ENCODE measurements around the gene TMEM250. TPM values are rescaled to one million over a fixed set of nuclear protein-coding genes. Genes with fewer than 3 reads are reported as not detected.

The TMEM250 gene
- total and polyA plus RNA-seq, 9 of the 15 experiments (the other 6 are each of a cell fraction or from before 2014, with no cell fraction given) = 0.32 to 44.6 (median 12.2) TPM

- no peak for TF ChIP-seq FOSL1 (tag; conservative IDR thresholded peaks at IDR 0.05)
- no peak for TF ChIP-seq PTBP1 (IDR thresholded peaks at IDR 0.05; ENCODE audit: low read depth, low read length)
- no peak for TF ChIP-seq HNRNPLL (IDR thresholded peaks at IDR 0.05; ENCODE audit: low read depth, low read length, poor library complexity, severe bottlenecking)
- no peak for TF ChIP-seq DLX4 (CRISPR knock-in tag; IDR thresholded peaks at IDR 0.05)
- TF ChIP-seq TRIM28 (IDR thresholded peaks at IDR 0.05) = no peak
- TF ChIP-seq ATF2 (CRISPR knock-in tag; IDR thresholded peaks at IDR 0.05) = peak; percentile 56; the same call in 1 of the 2 replicates
- TF ChIP-seq ZFX (CRISPR knock-in tag; IDR thresholded peaks at IDR 0.05) = peak; percentile 39
- TF ChIP-seq THRB (CRISPR knock-in tag; conservative IDR thresholded peaks at IDR 0.05) = no peak
- TF ChIP-seq SP1 (CRISPR knock-in tag; IDR thresholded peaks at IDR 0.05) = no peak
- no peak for TF ChIP-seq SAFB2 (IDR thresholded peaks at IDR 0.05; ENCODE audit: borderline replicate concordance, low read depth, low read length, severe bottlenecking)
- no peak for TF ChIP-seq ZNF197 (CRISPR knock-in tag; IDR thresholded peaks at IDR 0.05; ENCODE audit: low read depth)
- TF ChIP-seq ELF1 (tag; IDR thresholded peaks at IDR 0.05) = no peak
- peak; percentile 14 for TF ChIP-seq PRDM10 (IDR thresholded peaks at IDR 0.05; ENCODE audit: partially characterized antibody)
- no peak for TF ChIP-seq SLC30A9 (CRISPR knock-in tag; IDR thresholded peaks at IDR 0.05)
- no peak for TF ChIP-seq ZFP36 (IDR thresholded peaks at IDR 0.05; ENCODE audit: low read depth, low read length, partially characterized antibody)
- 0 out of 2 replicates have a peak, but pooled peaks have one; percentile 11 for TF ChIP-seq PBX2 (CRISPR knock-in tag; IDR thresholded peaks at IDR 0.05; ENCODE audit: low read depth)
- TF ChIP-seq PBX2 (tag; conservative IDR thresholded peaks at IDR 0.05; ENCODE audit: low read depth) = peak; percentile 60; the same call in 1 of the 2 replicates
Measured at GRCh38 chr9:136107953-136108647, 10.6 kb downstream of the TMEM250 start (continued).
